H1 (cell line): ENCODE data around the gene OCEL1. TPM values are rescaled to one million over a fixed set of nuclear protein-coding genes. Genes with fewer than 3 reads are reported as not detected.

Source experiments
- CTCF ChIA-PET: fragments of 300-600 bp; sonication (Branson Sonifier 250); formaldehyde crosslinking; loops from one replicate; lab custom pipeline; 2021; ENCODE audit not compliant: partially characterized antibody; lab: Charles Lee
- POLR2A ChIA-PET: fragments of 300-600 bp; sonication (Branson Sonifier 250); formaldehyde crosslinking; loops from one replicate; lab custom pipeline; 2021; ENCODE audit warnings: inconsistent platforms; ENCODE audit not compliant: partially characterized antibody; lab: Charles Lee
- DNase-seq, 2 experiments: peaks; one replicate each; pipeline versions ENCODE4 v3.0.0 to v3.0.0-alpha.2; 2010 to 2022; ENCODE audit warnings: low spot score in 2 of 2, low read depth in 1 of 2, mixed read lengths in 1 of 2
- FAIRE-seq: peaks from 2 replicates; lab custom pipeline; 2011; peaks lifted over from hg19 to GRCh38; lab: Jason Lieb, UNC
- H2AFZ ChIP-seq: 2 replicates; pipeline ENCODE4 v1.8.1; 2012; ENCODE audit warnings: low read length, inconsistent platforms
- H2AK5ac ChIP-seq: 2 replicates; pipeline ENCODE4 v1.6.1; 2013; ENCODE audit warnings: low read depth, low read length
- H2BK120ac ChIP-seq: replicated peaks from 2 replicates; pipeline ENCODE3; 2013; ENCODE audit warnings: low read depth, low read length, inconsistent platforms
- H2BK12ac ChIP-seq: 2 replicates; pipeline ENCODE4 v1.6.1; 2013; ENCODE audit warnings: low read depth, low read length
- H2BK15ac ChIP-seq: 2 replicates; pipeline ENCODE4 v1.6.1; 2013; ENCODE audit warnings: low read length
- H2BK20ac ChIP-seq: 2 replicates; pipeline ENCODE4 v1.6.1; 2013; ENCODE audit warnings: low read length
- H2BK5ac ChIP-seq: 2 replicates; pipeline ENCODE4 v1.6.1; 2013; ENCODE audit warnings: low read depth, low read length
- H3K14ac ChIP-seq: 2 replicates; pipeline ENCODE4 v1.6.1; 2013; ENCODE audit warnings: inconsistent platforms; ENCODE audit not compliant: insufficient read length
- H3K18ac ChIP-seq: 2 replicates; pipeline ENCODE4 v1.6.1; 2013; ENCODE audit warnings: low read length; ENCODE audit errors: extremely low read depth
- H3K23ac ChIP-seq: 2 replicates; pipeline ENCODE4 v1.6.1; 2013; ENCODE audit warnings: inconsistent platforms; ENCODE audit not compliant: insufficient read length
- H3K23me2 ChIP-seq: 2 replicates; pipeline ENCODE4 v1.6.1; 2013; ENCODE audit warnings: low read depth, low read length
- H3K27ac ChIP-seq: 2 replicates; pipeline ENCODE4 v1.6.1; 2011; ENCODE audit warnings: low read depth, low read length, inconsistent platforms
- H3K27me3 ChIP-seq, 4 experiments: replicated peaks in 1 of 4; 1 replicate in 1 of 4; 2 replicates in 3 of 4; pipeline versions ENCODE4 v1.6.1 to v1.8.1; 2011 to 2013; ENCODE audit warnings: low read length in 3 of 4, mild to moderate bottlenecking in 3 of 4, inconsistent platforms in 2 of 4, mixed read lengths in 2 of 4, moderate library complexity in 1 of 4; ENCODE audit not compliant: control insufficient read depth in 3 of 4, insufficient read depth in 3 of 4; ENCODE audit errors: extremely low read depth in 1 of 4
- H3K36me3 ChIP-seq, 4 experiments: 2 replicates each; pipeline versions ENCODE4 v1.6.1 to v1.8.1; 2011 to 2013; ENCODE audit warnings: mild to moderate bottlenecking in 4 of 4, low read length in 3 of 4, moderate library complexity in 2 of 4, control low read depth in 1 of 4, inconsistent platforms in 1 of 4; ENCODE audit not compliant: insufficient read depth in 4 of 4, control insufficient read depth in 2 of 4
- H3K4ac ChIP-seq: replicated peaks from 2 replicates; pipeline ENCODE3; 2013; ENCODE audit warnings: low read length, low read depth, mixed read lengths, inconsistent platforms; ENCODE audit not compliant: insufficient read length
- H3K4me1 ChIP-seq, 4 experiments: replicated peaks in 1 of 4; 1 replicate in 1 of 4; 2 replicates in 3 of 4; pipeline versions ENCODE4 v1.6.1 to v1.8.1; 2011 to 2013; ENCODE audit warnings: low read length in 3 of 4, inconsistent platforms in 2 of 4, mixed read lengths in 1 of 4; ENCODE audit not compliant: insufficient read depth in 4 of 4, control insufficient read depth in 3 of 4
- H3K4me2 ChIP-seq, 2 experiments: 2 replicates each; pipeline versions ENCODE4 v1.6.1 to v1.8.1; 2011 to 2013; ENCODE audit warnings: low read depth in 2 of 2, low read length in 2 of 2, control low read depth in 1 of 2, inconsistent platforms in 1 of 2, mild to moderate bottlenecking in 1 of 2; ENCODE audit not compliant: insufficient read depth in 1 of 2
- H3K4me3 ChIP-seq, 4 experiments: fragments of 200-600, 300-600 bp in 1 of 4; sonication (generic), shearing (Covaris generic), sonication (Bioruptor Twin) in 1 of 4; 2 replicates each; pipeline versions ENCODE4 v1.5.1 to v1.8.1; 2011 to 2016; ENCODE audit warnings: low read length in 4 of 4, low read depth in 3 of 4, control low read depth in 2 of 4, inconsistent platforms in 2 of 4, mild to moderate bottlenecking in 2 of 4, mixed read lengths in 1 of 4, moderate library complexity in 1 of 4; ENCODE audit not compliant: insufficient read depth in 2 of 4; ENCODE audit errors: extremely low read depth in 1 of 4
- H3K56ac ChIP-seq: replicated peaks from 2 replicates; pipeline ENCODE3; 2013; ENCODE audit warnings: low read depth, mild to moderate bottlenecking, mixed read lengths, low read length, inconsistent platforms; ENCODE audit not compliant: insufficient read length
- H3K79me1 ChIP-seq: 2 replicates; pipeline ENCODE4 v1.6.1; 2013; ENCODE audit warnings: low read depth, low read length, control low read depth
- H3K79me2 ChIP-seq, 2 experiments: 2 replicates each; pipeline versions ENCODE4 v1.6.1 to v1.8.1; 2012 to 2013; ENCODE audit warnings: low read length in 2 of 2, mild to moderate bottlenecking in 2 of 2, inconsistent platforms in 1 of 2; ENCODE audit not compliant: insufficient read depth in 2 of 2, control insufficient read depth in 1 of 2
- H3K9ac ChIP-seq, 4 experiments: replicated peaks in 1 of 4; 1 replicate in 1 of 4; 2 replicates in 3 of 4; pipeline versions ENCODE4 v1.6.1 to v1.8.1; 2011 to 2013; ENCODE audit warnings: low read depth in 3 of 4, low read length in 3 of 4, control low read depth in 2 of 4, mild to moderate bottlenecking in 2 of 4, moderate library complexity in 2 of 4, inconsistent platforms in 1 of 4; ENCODE audit errors: extremely low read depth in 1 of 4
- H3K9me3 ChIP-seq, 2 experiments: 2 replicates each; pipeline versions ENCODE4 v1.6.1 to v1.8.1; 2012 to 2013; ENCODE audit warnings: mild to moderate bottlenecking in 2 of 2, moderate library complexity in 2 of 2, control low read depth in 1 of 2, inconsistent platforms in 1 of 2, low read depth in 1 of 2, low read length in 1 of 2, mixed read lengths in 1 of 2; ENCODE audit not compliant: insufficient read depth in 2 of 2
- H4K20me1 ChIP-seq, 2 experiments: replicated peaks in 1 of 2; 2 replicates each; pipeline versions ENCODE3 to v1.8.1; 2011 to 2013; ENCODE audit warnings: inconsistent platforms in 2 of 2, low read length in 2 of 2, mild to moderate bottlenecking in 1 of 2; ENCODE audit not compliant: insufficient read depth in 2 of 2, control insufficient read depth in 1 of 2
- H4K5ac ChIP-seq: 2 replicates; pipeline ENCODE4 v1.6.1; 2013; ENCODE audit warnings: low read length, low read depth, mixed read lengths, inconsistent platforms; ENCODE audit not compliant: insufficient read length
- H4K8ac ChIP-seq: 2 replicates; pipeline ENCODE4 v1.8.0; 2013; ENCODE audit warnings: mild to moderate bottlenecking, moderate library complexity, low read length, inconsistent platforms; ENCODE audit not compliant: insufficient read depth; ENCODE audit errors: extremely low read depth
- H4K91ac ChIP-seq: replicated peaks from 2 replicates; pipeline ENCODE3; 2013; ENCODE audit warnings: low read length, mixed read lengths, inconsistent platforms; ENCODE audit not compliant: insufficient read length
- CBX5 ChIP-seq: fragments of 300-800, 300-1000 bp; sonication (generic); IDR thresholded peaks from 2 replicates; pipeline ENCODE4 v1.7.1; 2016; ENCODE audit warnings: antibody characterized with exemption, low read length, low read depth
- CREB1 ChIP-seq: IDR thresholded peaks from 2 replicates; pipeline ENCODE4 v1.6.1; 2012; ENCODE audit warnings: inconsistent platforms
- CTBP2 ChIP-seq: IDR thresholded peaks from 2 replicates; pipeline ENCODE4 v1.7.0; 2011; ENCODE audit warnings: borderline replicate concordance, mild to moderate bottlenecking, moderate library complexity, mixed read lengths, low read length; ENCODE audit not compliant: insufficient read depth, insufficient read length
- GABPA ChIP-seq: IDR thresholded peaks from 2 replicates; pipeline ENCODE4 v1.6.1; 2011; ENCODE audit warnings: mild to moderate bottlenecking, low read length, moderate library complexity, borderline replicate concordance; ENCODE audit not compliant: insufficient read depth
- KDM1A ChIP-seq: fragments of 200-600, 300-600 bp; sonication (generic); IDR thresholded peaks from 2 replicates; pipeline ENCODE4 v1.7.1; 2016; ENCODE audit warnings: mild to moderate bottlenecking, low read length, borderline replicate concordance
- NRF1 ChIP-seq: IDR thresholded peaks from 2 replicates; pipeline ENCODE4 v1.6.1; 2011; ENCODE audit warnings: mild to moderate bottlenecking, low read depth, low read length, improper control_type of control experiment
- POU5F1 ChIP-seq: IDR thresholded peaks from 2 replicates; pipeline ENCODE4 v1.6.1; 2011; ENCODE audit warnings: low read depth, mild to moderate bottlenecking, low read length, moderate library complexity
- SIN3A ChIP-seq, 2 experiments: IDR thresholded peaks in 1 of 2; conservative IDR thresholded peaks in 1 of 2; 2 replicates each; pipeline ENCODE4 v1.6.1; 2011 to 2012; ENCODE audit warnings: low read length in 2 of 2, improper control_type of control experiment in 1 of 2, low read depth in 1 of 2, mild to moderate bottlenecking in 1 of 2
- SIRT6 ChIP-seq: IDR thresholded peaks from one replicate; pipeline ENCODE4 v1.7.1; 2012; ENCODE audit warnings: low read length, inconsistent platforms
- SP2 ChIP-seq: IDR thresholded peaks from 2 replicates; pipeline ENCODE4 v1.6.1; 2012; ENCODE audit warnings: mild to moderate bottlenecking, low read length, inconsistent platforms
- WGBS, 2 experiments: shearing (Covaris generic) in 1 of 2; methylation state at CpG; one replicate each; pipeline versions ENCODE4 v1.1.6 to v1.1.7; 2013 to 2015; ENCODE audit warnings: low lambda C conversion rate in 2 of 2, mixed read lengths in 2 of 2, inconsistent platforms in 1 of 2, low coverage in 1 of 2, missing lambda C conversion rate in 1 of 2; ENCODE audit not compliant: insufficient replicate concordance in 2 of 2, insufficient coverage in 1 of 2, insufficient read length in 1 of 2; ENCODE audit errors: extremely low coverage in 1 of 2, missing lambda C conversion rate in 1 of 2; 5-methylcytosine and 5-hydroxymethylcytosine counted together
- polyA plus RNA-seq, 7 experiments: library from polyadenylated mRNA; depleted of rRNA in 3 of 7; stranded (reverse) in 5 of 7; unstranded in 2 of 7; fragments of >200 nt in 5 of 7; fragments of 200-250 nt in 2 of 7; gene quantifications; 1 replicate in 5 of 7; 2 replicates in 1 of 7; 4 replicates in 1 of 7; pipeline versions ENCODE4 v1.2.1 to v1.2.3, GENCODE V29; 2011 to 2013; ENCODE audit warnings: missing spikeins in 2 of 7, mixed read lengths in 2 of 7
- total RNA-seq: library from RNA; stranded (reverse); fragmentation: NEBNext Ultra II Directional; extraction: Animal tissue kit (Norgen Biotek cat#: 25700); gene quantifications from 2 replicates; pipeline ENCODE4 v1.2.1, GENCODE V29; 2021

OCEL1 gene
- total and polyA plus RNA-seq, 2 of the 8 experiments (the other 6 are each of a cell fraction or from before 2014, with no cell fraction given), result 13.3 to 32.6 TPM

DNA sequence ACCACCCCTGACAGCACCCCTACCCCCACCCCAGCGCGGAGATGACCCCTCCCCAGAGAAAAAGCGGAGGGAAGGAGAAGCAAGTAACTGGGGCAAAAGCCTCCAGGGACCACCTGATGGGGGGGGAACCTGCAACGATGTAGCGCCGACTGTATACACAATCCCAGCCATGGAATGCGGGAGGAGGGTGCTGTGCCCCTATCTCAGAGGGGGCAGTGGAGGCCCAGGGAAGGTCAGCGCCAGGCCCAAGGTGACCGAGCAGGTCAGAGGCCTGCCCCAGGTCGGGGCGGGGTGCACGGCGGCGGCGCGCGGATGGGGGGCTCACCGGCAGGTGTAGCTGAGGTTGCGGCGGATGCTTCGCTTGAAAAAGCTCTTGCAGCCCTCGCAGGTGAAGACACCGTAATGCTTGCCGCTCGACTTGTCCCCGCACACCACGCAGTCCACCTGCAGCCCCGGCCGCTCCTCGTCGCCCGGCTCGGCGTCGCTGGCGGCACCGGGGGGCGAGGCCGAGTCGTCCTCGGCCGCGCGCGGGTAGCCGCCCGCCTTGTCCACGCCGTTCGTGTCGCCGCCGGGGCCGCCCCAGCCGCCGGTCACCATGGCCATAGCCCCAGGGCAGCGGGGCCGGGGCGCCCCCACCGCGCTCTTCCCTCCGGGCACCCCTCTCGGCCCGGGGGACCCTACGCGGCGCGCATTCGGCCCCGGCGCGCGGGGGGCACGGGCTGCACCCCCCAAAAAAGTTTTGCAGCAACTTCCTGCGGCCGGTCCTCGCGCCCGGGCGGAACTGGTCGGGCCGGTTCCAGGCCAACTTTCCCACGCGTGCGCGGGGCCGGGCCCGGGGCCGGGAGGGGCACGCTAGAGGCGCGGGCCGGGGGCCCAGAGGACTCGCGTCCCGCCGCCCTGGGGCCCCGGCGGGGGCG lies 18.9 kb downstream of the OCEL1 start:
- Histone ChIP-seq H3K18ac (peak overlapping the region; percentile 87), H4K20me1 (peaks cover 13 to 15% of the 10 kb centered on the region in 2 experiments), H3K4ac (peak overlapping the region; percentile 92), H3K79me2 (peaks cover 26 to 52% of the 10 kb centered on the region in 2 experiments; a peak in 3 of 4 replicates), H3K36me3 (peaks cover 0 to 4% (median 0%) of the 10 kb centered on the region in 4 experiments; a peak in 2 of 8 replicates), H3K9ac (peak overlapping the region; percentile 0 to 71 (median 60); a peak in 6 of 7 replicates), H2BK15ac (no peak overlapping the region), H2BK120ac (no peak overlapping the region), H3K56ac (peak overlapping the region; percentile 19), H3K4me2 (peak overlapping the region; percentile 74 to 83), H3K79me1 (peaks cover 12% of the 10 kb centered on the region), H2BK12ac (no peak overlapping the region), H3K14ac (no peak overlapping the region), H2BK20ac (no peak overlapping the region), H2AFZ (no peak overlapping the region), H4K5ac (peak overlapping the region; percentile 34), H3K23ac (no peak overlapping the region), H3K27me3 (no peaks in the 10 kb centered on the region), H3K23me2 (peaks cover 2% of the 10 kb centered on the region; the same call in 1 of the 2 replicates), H2BK5ac (peak overlapping the region; percentile 87; the same call in 1 of the 2 replicates), H3K27ac (peak overlapping the region; percentile 34; the same call in 1 of the 2 replicates), H4K91ac (peak overlapping the region; percentile 75), H3K4me1 (peaks cover 3 to 34% (median 25%) of the 10 kb centered on the region in 4 experiments), H2AK5ac (no peak overlapping the region), H3K4me3 (peak overlapping the region; percentile 68 to 83 (median 78)), H3K9me3 (no peaks in the 10 kb centered on the region), H4K8ac (no peak overlapping the region; the same call in 1 of the 2 replicates)
- ChIA-PET CTCF (interaction anchor here (1.0 to 1.4 kb wide), 4 partner anchors 16 to 36 kb away, joined by 3 read pairs; partner anchors contain the start of gene BABAM1), POLR2A (interaction anchor here (0.6 to 6.4 kb wide), 12 partner anchors 11 to 626 kb away, joined by 3 to 118 read pairs (median 4); partner anchors contain the start of genes ANKLE1, BABAM1, OCEL1 and USE1)
- DNase-seq (no peak), FAIRE-seq (no peak)
- WGBS, 2 experiments, result 0% methylated on average over 50 of the region's 100 CpGs; no CpG with 5 or more reads in 1 of the 2 experiments
- 0 out of 2 replicates have a peak, but pooled peaks have one; percentile 50 for TF ChIP-seq KDM1A
- no peak for TF ChIP-seq SP2
- TF ChIP-seq CREB1, result no peak
- no peak for TF ChIP-seq POU5F1
- TF ChIP-seq SIN3A (conservative IDR thresholded peaks at IDR 0.05 in 1 of 2, IDR thresholded peaks at IDR 0.05 in 1 of 2; ENCODE audit: low read depth in 1 of 2, low read length in 2 of 2), result 0 out of 4 replicates have a peak, but pooled peaks of 1 of the 2 experiments have one; percentile 38
- TF ChIP-seq CTBP2, result no peak
- TF ChIP-seq CBX5, result no peak
- no peak for TF ChIP-seq SIRT6
- no peak for TF ChIP-seq NRF1
- TF ChIP-seq GABPA, result no peak
